ENCODE results near the gene IMMP2L. TPM values are rescaled to one million over a fixed set of nuclear protein-coding genes. Genes with fewer than 3 reads are reported as not detected.

IMMP2L gene
- total and polyA plus RNA-seq, 2 of the 4 experiments (the other 2 are of a cell fraction): 5.8 to 9.3 TPM

DNA sequence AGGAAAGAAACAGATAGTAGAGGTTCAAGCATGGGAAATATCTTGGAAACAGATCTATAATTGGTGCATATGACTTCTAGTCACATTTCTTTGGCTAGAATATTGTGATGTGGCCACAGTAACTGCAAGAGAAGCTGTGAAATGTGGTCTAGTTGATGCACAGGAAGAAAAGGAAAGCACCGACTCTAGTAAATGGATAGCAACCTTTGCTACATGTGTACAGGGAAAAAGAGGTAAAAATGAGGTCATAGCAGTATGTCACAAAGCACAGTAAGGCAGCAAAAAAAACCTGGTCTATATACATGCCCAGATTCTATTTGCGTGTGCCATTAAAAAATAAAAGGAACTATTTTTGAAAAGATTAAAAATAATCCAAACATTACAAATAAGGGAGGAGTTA, 573.9 kb downstream of the IMMP2L start:
- POLR2A ChIA-PET (ENCODE audit: unreplicated experiment): no interaction called here

More for the DNA sequence above, 573.9 kb downstream of the IMMP2L start:
- no peaks in the 10 kb centered on the region for H3K4me1 ChIP-seq (ENCODE audit: control insufficient read depth, insufficient read depth, low read length)
- no peak overlapping the region for H2AK5ac ChIP-seq (ENCODE audit: low read depth, low read length)
- H4K5ac ChIP-seq (ENCODE audit: low read depth, low read length): no peak overlapping the region
- H3K4me3 ChIP-seq (ENCODE audit: insufficient read depth, low read depth, low read length): no peak overlapping the region
- H4K8ac ChIP-seq (ENCODE audit: low read depth in 2 of 2, low read length in 2 of 2): no peak overlapping the region
- WGBS, 2 experiments (ENCODE audit: extremely low coverage in 2 of 2, insufficient read length in 1 of 2): no CpG with 5 or more reads among the region's 2 CpGs
- no peak for ATAC-seq (ENCODE audit: low read depth)
- no peaks in the 10 kb centered on the region for H3K9me3 ChIP-seq (ENCODE audit: control insufficient read depth, insufficient read depth, low read length)
- in situ Hi-C loops (cut with MboI; ENCODE audit: low sequenced_read_pairs): no loop called here
- H3K9me1 ChIP-seq (ENCODE audit: insufficient read depth, low read length): no peaks in the 10 kb centered on the region
- no peak overlapping the region for H2BK120ac ChIP-seq (ENCODE audit: low read depth, low read length)
- H3K36me3 ChIP-seq (ENCODE audit: control insufficient read depth, insufficient read depth, low read length): no peaks in the 10 kb centered on the region
- H2AFZ ChIP-seq (replicated peaks; ENCODE audit: low read length, poor library complexity): no peak overlapping the region
- no peak overlapping the region for H2BK5ac ChIP-seq (ENCODE audit: low read depth, low read length, poor library complexity, severe bottlenecking)
- intact Hi-C loops (cut with micrococcal nuclease): no loop called here
- TF ChIP-seq, protein P1, sequence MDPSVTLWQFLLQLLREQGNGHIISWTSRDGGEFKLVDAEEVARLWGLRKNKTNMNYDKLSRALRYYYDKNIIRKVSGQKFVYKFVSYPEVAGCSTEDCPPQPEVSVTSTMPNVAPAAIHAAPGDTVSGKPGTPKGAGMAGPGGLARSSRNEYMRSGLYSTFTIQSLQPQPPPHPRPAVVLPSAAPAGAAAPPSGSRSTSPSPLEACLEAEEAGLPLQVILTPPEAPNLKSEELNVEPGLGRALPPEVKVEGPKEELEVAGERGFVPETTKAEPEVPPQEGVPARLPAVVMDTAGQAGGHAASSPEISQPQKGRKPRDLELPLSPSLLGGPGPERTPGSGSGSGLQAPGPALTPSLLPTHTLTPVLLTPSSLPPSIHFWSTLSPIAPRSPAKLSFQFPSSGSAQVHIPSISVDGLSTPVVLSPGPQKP (IDR thresholded peaks at IDR 0.05; ENCODE audit: borderline replicate concordance, low read depth, low read length): no peak
- TF ChIP-seq BHLHE40 (IDR thresholded peaks at IDR 0.05; ENCODE audit: low read depth, low read length) (no peak), MAZ (IDR thresholded peaks at IDR 0.05; ENCODE audit: borderline replicate concordance, low read depth, low read length) (no peak), CHD1 (IDR thresholded peaks at IDR 0.05; ENCODE audit: low read depth, low read length) (no peak)
- TF ChIP-seq, protein P2, sequence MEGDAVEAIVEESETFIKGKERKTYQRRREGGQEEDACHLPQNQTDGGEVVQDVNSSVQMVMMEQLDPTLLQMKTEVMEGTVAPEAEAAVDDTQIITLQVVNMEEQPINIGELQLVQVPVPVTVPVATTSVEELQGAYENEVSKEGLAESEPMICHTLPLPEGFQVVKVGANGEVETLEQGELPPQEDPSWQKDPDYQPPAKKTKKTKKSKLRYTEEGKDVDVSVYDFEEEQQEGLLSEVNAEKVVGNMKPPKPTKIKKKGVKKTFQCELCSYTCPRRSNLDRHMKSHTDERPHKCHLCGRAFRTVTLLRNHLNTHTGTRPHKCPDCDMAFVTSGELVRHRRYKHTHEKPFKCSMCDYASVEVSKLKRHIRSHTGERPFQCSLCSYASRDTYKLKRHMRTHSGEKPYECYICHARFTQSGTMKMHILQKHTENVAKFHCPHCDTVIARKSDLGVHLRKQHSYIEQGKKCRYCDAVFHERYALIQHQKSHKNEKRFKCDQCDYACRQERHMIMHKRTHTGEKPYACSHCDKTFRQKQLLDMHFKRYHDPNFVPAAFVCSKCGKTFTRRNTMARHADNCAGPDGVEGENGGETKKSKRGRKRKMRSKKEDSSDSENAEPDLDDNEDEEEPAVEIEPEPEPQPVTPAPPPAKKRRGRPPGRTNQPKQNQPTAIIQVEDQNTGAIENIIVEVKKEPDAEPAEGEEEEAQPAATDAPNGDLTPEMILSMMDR (conservative IDR thresholded peaks at IDR 0.05; ENCODE audit: low read depth, low read length): no peak
- H3K27me3 ChIP-seq (ENCODE audit: control insufficient read depth, insufficient read depth, low read length): no peaks in the 10 kb centered on the region
- H3K79me1 ChIP-seq (ENCODE audit: low read depth in 1 of 2, low read length in 2 of 2): no peaks in the 10 kb centered on the region
- no peak overlapping the region for H3K56ac ChIP-seq (ENCODE audit: extremely low read depth, insufficient read depth, low read length)
- no peak overlapping the region for H3K9ac ChIP-seq (ENCODE audit: low read depth, low read length)
- no peaks in the 10 kb centered on the region for H4K20me1 ChIP-seq (ENCODE audit: insufficient read depth, low read length)
- no peak overlapping the region for H2AK9ac ChIP-seq (replicated peaks; ENCODE audit: low read depth, low read length, poor library complexity)
- no peak overlapping the region for H2BK15ac ChIP-seq (ENCODE audit: low read depth, low read length)
- DNase-seq: no peak
- no peak overlapping the region for H2BK20ac ChIP-seq (ENCODE audit: low read depth, low read length)
- BruUV-seq (replicated peaks): no TSS peak
- H3K4me2 ChIP-seq (ENCODE audit: low read depth, low read length): no peak overlapping the region
- H4K91ac ChIP-seq (ENCODE audit: insufficient read depth, low read depth, low read length): no peak overlapping the region
- no peak overlapping the region for H3K4ac ChIP-seq (ENCODE audit: low read depth, low read length)
- dilution Hi-C loops (cut with HindIII; ENCODE audit: low sequenced_read_pairs, unreplicated experiment): no loop called here
- H3K27ac ChIP-seq (ENCODE audit: insufficient read depth, low read length): no peak overlapping the region
- H3K18ac ChIP-seq (ENCODE audit: low read depth, low read length): no peak overlapping the region
- H3K14ac ChIP-seq (replicated peaks; ENCODE audit: low read depth, low read length): no peak overlapping the region
- H3K23ac ChIP-seq (ENCODE audit: low read depth, low read length): no peak overlapping the region
- CTCF ChIA-PET: no interaction called here
